Mesothelial cell of epicardium (in vitro differentiated cells): ENCODE data around the gene ANKS1B. TPM values are rescaled to one million over a fixed set of nuclear protein-coding genes. Genes with fewer than 3 reads are reported as not detected.

Source experiments
- DNase-seq, 2 experiments: peaks; one replicate each; pipeline ENCODE4 v3.0.0; 2021; ENCODE audit warnings: low spot score in 2 of 2; ENCODE audit not compliant: unreplicated experiment in 2 of 2
- H3K27ac Mint-ChIP-seq: 2 replicates; pipeline ENCODE4 v1.8.0; 2021; ENCODE audit warnings: mixed read lengths
- H3K27me3 Mint-ChIP-seq: 2 replicates; pipeline ENCODE4 v1.8.0; 2021; ENCODE audit warnings: low read depth, mixed read lengths
- H3K36me3 Mint-ChIP-seq: 2 replicates; pipeline ENCODE4 v1.8.0; 2021; ENCODE audit warnings: mixed read lengths
- H3K4me1 Mint-ChIP-seq: 2 replicates; pipeline ENCODE4 v1.8.0; 2021; ENCODE audit warnings: mixed read lengths
- H3K4me3 Mint-ChIP-seq: 2 replicates; pipeline ENCODE4 v1.8.0; 2021; ENCODE audit warnings: mild to moderate bottlenecking, moderate library complexity, mixed read lengths
- H3K9me3 Mint-ChIP-seq: 2 replicates; pipeline ENCODE4 v1.8.0; 2021; ENCODE audit warnings: mixed read lengths
- total RNA-seq: library from RNA; stranded (reverse); gene quantifications from 3 replicates; pipeline ENCODE4 v1.2.1, GENCODE V29; 2021
- TF ChIP-seq, protein P1 (sequence below): fragments of 200-600 bp; sonication (generic); IDR thresholded peaks from one replicate; pipeline ENCODE4 v1.5.0; 2021; ENCODE audit warnings: antibody characterized with exemption; ENCODE audit not compliant: unreplicated experiment

The ANKS1B gene
- total RNA-seq, 1 donor from 2014 or later: 8.8 TPM

DNA sequence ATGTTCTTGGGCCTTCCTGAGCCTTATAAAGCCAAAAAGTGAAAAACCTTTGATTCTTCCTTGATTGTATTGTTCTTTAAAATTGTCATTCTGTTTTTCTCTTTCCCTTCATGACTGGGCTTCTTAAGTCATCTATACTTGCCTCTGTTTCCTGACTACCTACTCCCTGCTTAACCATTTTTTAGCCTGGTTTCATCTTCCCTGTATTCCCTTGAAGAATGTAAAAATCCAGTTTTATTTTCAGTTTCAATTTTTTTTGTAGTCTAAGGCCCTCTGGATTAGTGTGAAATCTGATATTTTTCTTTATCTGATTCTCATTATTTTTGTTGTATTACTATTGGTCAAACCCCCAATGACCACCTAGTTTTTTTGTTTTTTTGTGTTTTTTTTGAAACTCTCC lies 1293.4 kb downstream of the ANKS1B start:
- Mint-ChIP-seq H3K27ac (no peak overlapping the region), H3K27me3 (no peaks in the 10 kb centered on the region), H3K36me3 (peaks cover 64% of the 10 kb centered on the region), H3K4me1 (no peaks in the 10 kb centered on the region), H3K4me3 (no peak overlapping the region), H3K9me3 (peaks cover 11% of the 10 kb centered on the region)
- no peak for DNase-seq
- TF ChIP-seq, protein P1, sequence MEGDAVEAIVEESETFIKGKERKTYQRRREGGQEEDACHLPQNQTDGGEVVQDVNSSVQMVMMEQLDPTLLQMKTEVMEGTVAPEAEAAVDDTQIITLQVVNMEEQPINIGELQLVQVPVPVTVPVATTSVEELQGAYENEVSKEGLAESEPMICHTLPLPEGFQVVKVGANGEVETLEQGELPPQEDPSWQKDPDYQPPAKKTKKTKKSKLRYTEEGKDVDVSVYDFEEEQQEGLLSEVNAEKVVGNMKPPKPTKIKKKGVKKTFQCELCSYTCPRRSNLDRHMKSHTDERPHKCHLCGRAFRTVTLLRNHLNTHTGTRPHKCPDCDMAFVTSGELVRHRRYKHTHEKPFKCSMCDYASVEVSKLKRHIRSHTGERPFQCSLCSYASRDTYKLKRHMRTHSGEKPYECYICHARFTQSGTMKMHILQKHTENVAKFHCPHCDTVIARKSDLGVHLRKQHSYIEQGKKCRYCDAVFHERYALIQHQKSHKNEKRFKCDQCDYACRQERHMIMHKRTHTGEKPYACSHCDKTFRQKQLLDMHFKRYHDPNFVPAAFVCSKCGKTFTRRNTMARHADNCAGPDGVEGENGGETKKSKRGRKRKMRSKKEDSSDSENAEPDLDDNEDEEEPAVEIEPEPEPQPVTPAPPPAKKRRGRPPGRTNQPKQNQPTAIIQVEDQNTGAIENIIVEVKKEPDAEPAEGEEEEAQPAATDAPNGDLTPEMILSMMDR: no peak

GRCh38 chr12:98686603-98687002 lies 1298.1 kb downstream of the ANKS1B start:
- H3K4me3 Mint-ChIP-seq: no peak overlapping the region
- H3K9me3 Mint-ChIP-seq: no peaks in the 10 kb centered on the region
- no peak for DNase-seq
- no peaks in the 10 kb centered on the region for H3K27me3 Mint-ChIP-seq
- TF ChIP-seq, protein P1: no peak
- peaks cover 61% of the 10 kb centered on the region for H3K36me3 Mint-ChIP-seq
- H3K4me1 Mint-ChIP-seq: no peaks in the 10 kb centered on the region
- H3K27ac Mint-ChIP-seq: no peak overlapping the region

Other genes with a start within 250 kb of the ANKS1B start
- gene BLTP3B, start 157.9 kb upstream of the ANKS1B start, total RNA-seq: 19.3 to 22.2 TPM (median 21.8 TPM) in 3 replicates
- gene ACTR6, start 215.9 kb upstream of the ANKS1B start, total RNA-seq: 21.4 to 25.5 TPM (median 25.1 TPM) in 3 replicates